ENCODE results near the gene RERE. TPM values are rescaled to one million over a fixed set of nuclear protein-coding genes. Genes with fewer than 3 reads are reported as not detected.

Gene RERE
- total RNA-seq, 1 donor from 2014 or later = 50.7 TPM

- DNase-seq = no peak
Observed at GRCh38 chr1:8537991-8538390, 279.4 kb downstream of the RERE start.

GRCh38 chr1:8536515-8536914 lies 280.9 kb downstream of the RERE start:
- no peak for DNase-seq

GRCh38 chr1:8533907-8534306 lies 283.5 kb downstream of the RERE start:
- no peak for DNase-seq

GRCh38 chr1:8533124-8533523 lies 284.3 kb downstream of the RERE start:
- no peak for DNase-seq

- DNase-seq = no peak
Observed at GRCh38 chr1:8529901-8530300, 287.5 kb downstream of the RERE start.

GRCh38 chr1:8527941-8528340 lies 289.5 kb downstream of the RERE start:
- no peak for DNase-seq

- peak; percentile 95 for DNase-seq
Observed at GRCh38 chr1:8525558-8526275, 291.7 kb downstream of the RERE start.

GRCh38 chr1:8525216-8525557 lies 292.3 kb downstream of the RERE start:
- no peak for DNase-seq

- DNase-seq = no peak
Observed at GRCh38 chr1:8524627-8525157, 292.7 kb downstream of the RERE start.

GRCh38 chr1:8523666-8524206 lies 293.7 kb downstream of the RERE start:
- DNase-seq = no peak

GRCh38 chr1:8520483-8520966 lies 296.9 kb downstream of the RERE start:
- no peak for DNase-seq

- no peak for DNase-seq
Observed at GRCh38 chr1:8519167-8519566, 298.3 kb downstream of the RERE start.

- no peak for DNase-seq
Observed at GRCh38 chr1:8518490-8518801, 299.0 kb downstream of the RERE start.

GRCh38 chr1:8517661-8518489 lies 299.6 kb downstream of the RERE start:
- DNase-seq = peak; percentile 23

- no peak for DNase-seq
Observed at GRCh38 chr1:8516793-8517556, 300.5 kb downstream of the RERE start.

- DNase-seq = no peak
Observed at GRCh38 chr1:8516278-8516777, 301.1 kb downstream of the RERE start.

GRCh38 chr1:8512504-8512903 lies 304.9 kb downstream of the RERE start:
- DNase-seq = no peak

GRCh38 chr1:8510041-8510823 lies 307.2 kb downstream of the RERE start:
- no peak for DNase-seq

- DNase-seq = no peak
Observed at GRCh38 chr1:8509579-8509978, 307.9 kb downstream of the RERE start.

GRCh38 chr1:8506995-8507615 lies 310.3 kb downstream of the RERE start:
- DNase-seq = no peak

- no peak for DNase-seq
Observed at GRCh38 chr1:8506456-8506855, 311.0 kb downstream of the RERE start.
